ENCODE measurements around the gene SCARB1.
A peak's percentile ranks its signal among the peaks of the same experiment; 100 is the strongest.

Gene SCARB1

DNA sequence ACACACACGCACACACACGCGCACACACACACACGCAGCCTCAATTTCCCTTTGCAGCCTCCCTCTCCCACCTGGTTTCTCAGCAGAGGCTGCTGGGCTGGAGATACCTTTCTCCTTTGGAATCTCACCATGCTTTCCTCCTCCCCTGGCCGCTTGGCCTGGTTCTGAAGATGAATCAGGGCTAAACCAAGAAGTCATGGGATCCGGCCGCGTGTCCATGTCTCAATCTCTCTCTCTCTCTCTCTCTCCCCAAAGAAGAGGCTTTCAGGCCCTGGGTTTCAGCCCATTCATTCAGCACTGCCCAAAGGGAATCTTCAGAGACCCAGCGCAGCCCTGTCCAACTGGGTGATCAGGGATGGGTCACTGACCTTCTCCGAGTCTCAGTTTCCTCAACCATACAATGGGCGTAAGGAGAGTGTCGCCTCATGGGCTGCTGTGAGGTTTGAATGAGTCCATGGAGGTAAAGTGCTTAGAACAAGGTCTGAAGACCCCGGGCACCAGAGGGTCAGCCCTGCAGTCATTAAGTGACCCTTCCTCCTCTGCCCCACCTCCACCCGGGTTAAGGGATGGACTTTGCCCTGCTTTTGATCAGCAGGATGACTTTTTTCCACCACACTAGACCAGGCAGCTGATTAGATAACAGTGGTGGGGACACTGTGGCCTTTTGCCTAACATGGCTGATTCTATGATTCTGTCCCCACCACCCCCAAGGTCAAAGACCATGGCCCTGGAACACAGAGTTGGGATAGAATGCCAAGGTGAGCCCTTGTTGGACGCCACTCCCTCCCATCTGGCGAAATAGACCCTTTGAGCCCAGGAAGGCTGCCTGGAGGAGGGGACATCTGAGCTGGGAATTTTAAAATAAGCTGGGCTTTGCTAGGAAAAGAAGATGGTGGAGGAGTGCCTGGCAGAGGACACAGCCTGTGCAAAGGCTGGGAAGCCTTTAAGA, 42.1 kb downstream of the SCARB1 start:
- POLR2A ChIA-PET (ENCODE audit: low non-redundant PET) = interaction anchor here (0.6 kb wide), 1 partner anchor 17 kb away, joined by 3 read pairs; no protein-coding TSS in a partner anchor
- no peak overlapping the region for H3K27ac ChIP-seq
- CTCF ChIA-PET = no interaction called here
- no peak for DNase-seq (ENCODE audit: low spot score)
- TF ChIP-seq, protein P1, sequence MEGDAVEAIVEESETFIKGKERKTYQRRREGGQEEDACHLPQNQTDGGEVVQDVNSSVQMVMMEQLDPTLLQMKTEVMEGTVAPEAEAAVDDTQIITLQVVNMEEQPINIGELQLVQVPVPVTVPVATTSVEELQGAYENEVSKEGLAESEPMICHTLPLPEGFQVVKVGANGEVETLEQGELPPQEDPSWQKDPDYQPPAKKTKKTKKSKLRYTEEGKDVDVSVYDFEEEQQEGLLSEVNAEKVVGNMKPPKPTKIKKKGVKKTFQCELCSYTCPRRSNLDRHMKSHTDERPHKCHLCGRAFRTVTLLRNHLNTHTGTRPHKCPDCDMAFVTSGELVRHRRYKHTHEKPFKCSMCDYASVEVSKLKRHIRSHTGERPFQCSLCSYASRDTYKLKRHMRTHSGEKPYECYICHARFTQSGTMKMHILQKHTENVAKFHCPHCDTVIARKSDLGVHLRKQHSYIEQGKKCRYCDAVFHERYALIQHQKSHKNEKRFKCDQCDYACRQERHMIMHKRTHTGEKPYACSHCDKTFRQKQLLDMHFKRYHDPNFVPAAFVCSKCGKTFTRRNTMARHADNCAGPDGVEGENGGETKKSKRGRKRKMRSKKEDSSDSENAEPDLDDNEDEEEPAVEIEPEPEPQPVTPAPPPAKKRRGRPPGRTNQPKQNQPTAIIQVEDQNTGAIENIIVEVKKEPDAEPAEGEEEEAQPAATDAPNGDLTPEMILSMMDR (conservative IDR thresholded peaks at IDR 0.05; ENCODE audit: low read depth) = no peak

DNA sequence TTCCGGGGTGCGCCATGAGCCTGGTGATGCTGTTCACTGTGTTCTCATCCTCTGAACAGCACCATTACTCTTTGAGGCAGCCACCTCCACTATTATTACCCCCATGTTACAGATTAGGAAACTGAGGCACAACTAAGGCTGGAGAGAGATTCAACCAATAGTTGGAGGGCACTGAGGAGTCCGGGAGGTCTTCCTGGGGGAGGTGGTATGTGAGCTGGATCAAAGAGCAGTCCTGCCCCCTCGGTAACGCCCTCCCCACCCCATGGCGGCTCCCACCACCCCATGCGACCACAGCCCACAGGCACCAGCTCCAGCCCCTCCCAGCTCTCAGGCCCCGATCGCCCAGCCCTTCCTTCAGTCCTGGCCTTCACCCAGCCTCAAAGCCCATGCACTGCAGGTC, 43.5 kb downstream of the SCARB1 start:
- TF ChIP-seq, protein P1 (conservative IDR thresholded peaks at IDR 0.05; ENCODE audit: low read depth) = no peak
- H3K27ac ChIP-seq = no peak overlapping the region
- POLR2A ChIA-PET (ENCODE audit: low non-redundant PET) = no interaction called here
- no peak for DNase-seq (ENCODE audit: low spot score)
- CTCF ChIA-PET = interaction anchor here (0.6 kb wide), 1 partner anchor 78 kb away, joined by 3 read pairs; no protein-coding TSS in a partner anchor

DNA sequence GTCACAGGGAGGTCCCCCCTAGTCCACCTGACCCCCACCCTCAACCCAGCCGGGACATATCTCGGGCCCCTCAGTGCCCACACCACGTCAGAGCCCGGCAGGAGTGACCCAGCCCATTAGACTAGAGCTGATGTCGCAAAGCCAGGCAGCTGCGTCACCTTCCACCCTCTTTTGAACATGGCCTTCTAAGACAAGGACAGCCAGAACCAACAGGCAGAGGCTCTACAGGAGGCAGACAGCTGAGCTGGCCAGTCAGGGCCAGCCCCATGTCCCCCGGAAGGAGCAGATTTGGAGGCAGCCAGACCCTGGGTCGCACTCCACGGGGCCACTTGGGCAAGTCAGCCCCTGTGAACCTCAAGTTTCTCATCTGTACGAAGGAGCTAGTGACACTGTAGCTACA, 44.1 kb downstream of the SCARB1 start:
- no peak for DNase-seq (ENCODE audit: low spot score)
- H3K27ac ChIP-seq = no peak overlapping the region
- POLR2A ChIA-PET (ENCODE audit: low non-redundant PET) = no interaction called here
- CTCF ChIA-PET = interaction anchor here (0.6 kb wide), 1 partner anchor 79 kb away, joined by 3 read pairs; no protein-coding TSS in a partner anchor
- TF ChIP-seq, protein P1 (conservative IDR thresholded peaks at IDR 0.05; ENCODE audit: low read depth) = no peak

DNA sequence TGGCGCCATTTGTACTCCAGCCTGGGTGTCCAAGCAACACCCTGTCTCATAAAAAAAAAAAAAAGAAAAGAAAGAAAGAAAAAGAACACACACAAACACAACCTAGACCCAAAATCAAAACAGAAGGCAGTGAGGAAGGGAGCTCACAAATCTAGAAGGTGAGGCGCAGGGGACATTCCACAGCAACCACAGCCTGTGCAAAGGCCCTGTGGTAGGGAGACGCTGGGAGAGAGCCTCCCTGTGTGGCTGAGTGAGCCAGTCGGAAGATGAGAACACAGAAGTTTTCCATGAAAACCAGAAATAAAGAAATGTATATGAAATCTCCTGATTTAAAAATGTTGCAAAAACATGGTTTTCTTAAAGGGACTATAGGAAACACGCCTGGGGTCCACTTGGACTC, 44.6 kb downstream of the SCARB1 start:
- H3K27ac ChIP-seq = no peak overlapping the region
- CTCF ChIA-PET = no interaction called here
- DNase-seq (ENCODE audit: low spot score) = no peak
- POLR2A ChIA-PET (ENCODE audit: low non-redundant PET) = interaction anchor here (0.7 kb wide), 1 partner anchor 300 kb away, joined by 4 read pairs; no protein-coding TSS in a partner anchor
- TF ChIP-seq, protein P1 (conservative IDR thresholded peaks at IDR 0.05; ENCODE audit: low read depth) = no peak

DNA sequence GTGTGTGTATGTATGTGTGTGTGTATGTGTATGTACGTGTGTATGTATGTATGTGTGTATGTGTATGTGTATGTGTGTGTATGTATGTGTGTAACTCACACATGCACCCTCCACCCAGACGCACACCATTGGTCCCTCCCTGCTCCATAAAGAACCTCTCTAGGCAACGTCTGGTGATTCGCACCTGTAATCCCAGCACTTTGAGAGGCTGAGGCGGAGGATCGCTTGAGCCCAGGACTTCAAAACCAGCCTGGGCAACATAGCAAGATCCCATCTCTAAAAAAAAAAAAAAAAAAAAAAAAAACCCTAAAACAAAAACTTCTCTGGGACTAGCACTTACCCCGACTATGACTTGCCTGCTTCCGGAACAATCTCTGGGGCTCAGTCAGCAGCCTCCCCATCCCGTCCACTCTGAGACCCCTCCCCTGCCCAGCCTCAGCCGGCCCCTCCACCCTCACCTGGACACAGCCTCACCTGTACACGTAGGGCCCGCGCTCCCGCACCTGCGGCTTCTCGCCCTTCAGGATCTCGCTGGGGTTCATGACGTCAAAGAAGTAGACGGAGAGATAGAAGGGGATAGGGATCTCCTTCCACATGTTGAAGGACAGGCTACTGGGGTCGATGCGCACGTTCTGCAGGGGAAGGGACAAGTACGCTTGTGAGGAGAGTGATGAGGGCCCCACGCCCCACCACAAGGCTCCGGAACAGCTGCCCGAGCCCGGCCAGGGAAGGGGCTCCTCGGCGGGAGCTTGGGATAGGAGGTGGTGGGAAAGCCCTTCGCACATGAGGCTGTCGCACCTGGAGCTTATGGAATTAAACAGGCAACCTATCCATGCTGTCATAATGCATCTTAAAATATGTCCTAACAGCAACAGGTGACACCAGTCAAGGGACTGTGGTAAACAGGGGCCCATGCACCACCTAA, 46.3 kb downstream of the SCARB1 start:
- TF ChIP-seq, protein P1 (conservative IDR thresholded peaks at IDR 0.05; ENCODE audit: low read depth) = no peak
- no peak for DNase-seq (ENCODE audit: low spot score)
- POLR2A ChIA-PET (ENCODE audit: low non-redundant PET) = no interaction called here
- CTCF ChIA-PET = interaction anchor here (0.6 to 0.7 kb wide), 2 partner anchors 29 to 92 kb away, joined by 3 to 4 read pairs; no protein-coding TSS in a partner anchor
- H3K27ac ChIP-seq = no peak overlapping the region

DNA sequence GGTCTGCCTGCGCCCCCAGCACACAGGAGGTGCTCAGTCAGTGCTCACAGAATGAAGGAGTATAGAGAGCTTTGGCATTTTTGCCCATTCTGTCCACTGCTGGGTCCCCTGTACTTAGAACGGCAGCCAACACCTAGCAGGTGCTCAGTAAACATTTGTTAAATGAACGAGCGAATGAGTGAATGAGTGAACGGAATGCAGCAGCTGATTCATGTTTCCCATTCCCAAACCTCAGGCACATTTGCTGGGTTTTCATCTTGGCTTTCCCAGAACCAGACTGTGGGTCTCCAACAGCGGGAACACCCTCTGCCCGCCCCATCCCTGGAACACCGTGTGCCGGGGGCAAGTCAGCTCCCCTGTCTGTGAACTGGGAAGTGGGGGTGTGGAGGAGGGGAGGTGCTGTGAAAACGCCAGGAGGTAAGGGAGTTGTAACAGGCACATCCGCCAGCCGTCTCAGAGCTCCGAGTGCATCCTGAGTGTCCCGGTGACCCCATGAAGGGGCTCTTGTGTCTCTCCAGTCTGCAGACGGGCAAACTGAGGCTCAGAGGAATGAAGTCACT, 47.3 kb downstream of the SCARB1 start:
- POLR2A ChIA-PET (ENCODE audit: low non-redundant PET) = no interaction called here
- DNase-seq (ENCODE audit: low spot score) = no peak
- CTCF ChIA-PET = no interaction called here
- TF ChIP-seq, protein P1 (conservative IDR thresholded peaks at IDR 0.05; ENCODE audit: low read depth) = no peak
- H3K27ac ChIP-seq = 0 out of 2 replicates have a peak overlapping the region, but pooled peaks have one; percentile 9

Measured in RWPE1 (cell line).